ENCODE measurements around the gene SIRPD.

SIRPD gene

DNA sequence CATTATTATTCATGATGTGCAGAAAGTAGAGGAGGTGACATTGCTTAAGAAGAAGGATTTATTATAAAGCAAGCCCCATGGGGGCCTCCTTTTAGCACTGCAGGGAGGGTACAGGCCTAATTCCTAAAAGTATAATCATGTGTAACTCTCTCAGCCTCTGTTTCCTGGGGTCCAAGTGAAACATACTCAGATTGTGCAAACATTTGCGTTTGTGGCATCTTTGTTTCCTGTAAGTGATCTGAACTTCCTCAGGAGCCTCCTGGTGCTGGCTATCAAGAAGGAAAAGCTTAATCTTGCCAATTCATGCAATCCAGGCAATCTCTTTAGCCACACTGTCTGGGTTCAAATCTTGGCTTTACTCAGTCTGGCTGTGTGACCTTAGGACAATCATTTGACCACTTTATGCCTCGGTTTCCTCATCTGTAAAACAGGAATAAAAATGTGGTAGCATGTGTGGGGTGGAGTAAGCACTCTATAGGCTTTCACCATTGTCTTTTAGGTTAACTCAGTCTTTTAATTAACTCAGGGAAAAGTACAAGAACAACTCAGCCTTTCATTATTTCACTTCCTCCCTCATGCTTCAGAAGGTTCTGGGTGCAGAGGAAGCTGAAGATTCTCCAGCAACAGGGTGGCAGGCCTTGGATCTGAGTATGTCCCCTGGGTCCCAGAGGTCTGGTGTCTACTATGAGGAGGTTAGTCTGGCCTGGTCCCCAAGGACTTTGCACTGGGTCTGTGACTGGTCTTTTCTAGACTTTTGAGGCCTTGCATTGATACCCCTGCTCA, 65.5 kb downstream of the SIRPD start:
- DNase-seq: no peak

DNA sequence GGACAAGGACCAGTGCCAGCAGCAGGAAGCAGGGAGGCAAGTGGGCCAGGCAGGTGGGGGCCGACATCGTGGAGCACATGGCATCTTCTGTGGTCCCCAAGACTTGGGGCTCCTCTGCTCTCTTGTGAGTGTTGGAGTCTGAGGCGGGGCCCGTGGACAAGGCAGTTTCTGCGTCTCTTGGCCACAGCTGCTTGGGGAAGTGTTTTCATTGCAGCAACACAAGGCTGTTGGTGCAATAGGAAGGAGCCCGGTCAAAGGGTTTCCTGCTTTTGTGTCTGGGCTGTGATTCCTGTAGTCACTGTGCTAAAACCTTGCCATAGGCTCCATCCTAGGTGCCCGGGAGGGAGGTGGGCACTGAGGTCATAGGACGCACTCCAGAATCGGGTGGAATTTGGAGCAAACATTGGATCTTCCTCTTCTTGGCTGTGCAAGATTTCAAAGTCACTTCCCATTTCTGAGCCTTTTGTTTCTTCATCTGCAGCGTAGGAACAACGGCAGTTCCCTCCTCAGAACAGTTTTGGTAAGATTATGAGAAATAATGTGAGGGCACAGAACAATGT, 66.1 kb downstream of the SIRPD start, which contains the start of gene SIRPB2:
SIRPB2 (minus strand) TSS at position 140 of the 560 bp plus-strand sequence; CDS start at position 79, 61 bp downstream.
- DNase-seq: peak; percentile 13 to 45

DNA sequence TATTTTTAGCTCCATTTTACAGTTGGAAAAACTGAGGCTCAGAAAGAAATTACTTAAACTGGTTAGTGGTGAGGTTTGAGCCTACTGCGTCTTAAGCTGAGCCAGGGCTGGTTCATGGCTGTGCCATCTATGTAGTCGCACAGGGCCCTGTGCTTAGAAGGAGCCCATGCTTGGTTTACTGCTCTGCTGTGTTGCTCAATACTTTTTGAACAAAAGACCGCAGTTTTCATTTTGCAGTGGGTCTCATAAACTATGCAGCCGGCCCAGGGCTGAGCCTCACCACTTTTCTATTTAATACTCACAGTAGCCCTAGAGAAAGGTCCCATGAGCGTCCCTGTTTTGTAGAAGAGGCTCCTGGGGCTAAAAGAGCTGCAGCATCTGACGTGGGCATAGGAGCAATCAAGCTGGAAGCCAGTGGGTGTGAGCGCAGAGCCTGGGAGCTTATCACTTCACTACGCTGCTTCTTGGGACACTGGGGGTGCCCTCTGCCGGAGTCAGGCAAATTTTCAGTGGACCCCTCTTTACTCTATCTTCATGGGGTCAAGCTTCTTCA, 66.8 kb downstream of the SIRPD start:
- no peak for DNase-seq

DNA sequence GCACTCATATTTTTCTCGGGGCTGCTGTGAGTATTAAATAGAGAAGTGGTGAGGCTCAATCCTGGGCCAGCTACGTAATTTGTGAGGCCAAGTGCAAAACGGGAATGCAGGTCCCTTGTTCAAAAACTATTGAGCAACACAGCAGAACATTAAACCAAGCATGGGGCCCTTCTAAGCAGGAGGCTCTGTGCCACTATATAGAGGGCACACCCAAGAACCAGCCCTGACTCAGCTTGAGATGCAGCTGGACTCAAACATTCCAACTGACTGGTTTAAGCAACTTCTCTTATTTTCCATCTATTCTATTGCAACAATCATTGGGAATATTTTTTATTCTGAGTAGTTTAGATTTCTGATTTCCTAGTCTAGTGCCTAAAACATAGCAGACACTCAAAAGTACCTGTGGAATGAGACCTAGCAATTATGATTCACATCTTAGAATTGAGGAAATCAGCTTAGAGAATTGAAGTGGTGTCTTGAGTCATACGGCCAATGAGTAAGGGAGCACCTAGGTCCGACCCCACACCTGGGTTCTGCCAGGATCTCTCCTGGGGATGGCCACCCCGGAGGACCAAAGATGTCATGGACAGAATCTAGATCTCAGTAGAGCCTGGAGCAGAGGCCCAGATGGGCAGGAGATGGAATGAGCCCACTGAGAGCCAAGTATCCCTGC, 67.6 kb downstream of the SIRPD start:
- peak in 1 of 2 donors; percentile 13 for DNase-seq

DNA sequence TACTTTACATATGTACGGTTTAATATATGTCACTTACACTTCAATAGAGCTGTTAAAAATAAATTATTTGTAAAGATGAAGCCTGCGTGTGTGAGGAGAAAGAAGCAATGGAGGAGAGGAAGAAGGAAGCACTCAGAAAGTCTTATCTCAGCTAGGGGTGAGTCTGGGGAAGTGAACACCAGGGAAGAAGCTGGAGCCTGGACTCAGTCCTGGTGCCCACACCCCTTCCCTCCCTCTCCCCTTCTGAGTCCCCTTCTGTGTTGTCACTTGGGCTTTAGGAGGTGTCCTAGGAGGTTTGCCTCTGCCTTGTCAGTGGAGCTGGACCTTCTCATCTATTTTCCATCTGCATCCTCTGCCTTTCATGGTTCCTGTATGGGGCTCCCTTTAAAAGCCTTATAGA, 68.2 kb downstream of the SIRPD start:
- DNase-seq: no peak

DNA sequence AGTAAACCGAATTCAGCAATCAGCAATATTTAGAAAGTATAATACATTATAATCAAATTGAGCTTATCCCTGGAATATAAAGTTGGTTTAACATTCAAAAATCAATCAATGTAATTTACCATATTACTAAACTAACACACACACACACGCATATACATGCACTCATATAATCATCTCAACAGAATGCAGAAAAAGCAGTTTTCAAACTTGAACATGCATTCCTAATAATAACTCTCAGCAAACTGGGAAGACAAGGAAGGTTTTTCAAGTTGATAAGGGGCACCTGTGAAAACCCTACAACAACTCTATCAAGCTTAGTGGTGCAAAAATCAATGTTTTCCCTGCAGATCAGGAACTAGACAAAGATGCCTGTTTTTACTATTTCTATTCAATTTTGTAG, 70.9 kb downstream of the SIRPD start:
- no peak for DNase-seq

DNA sequence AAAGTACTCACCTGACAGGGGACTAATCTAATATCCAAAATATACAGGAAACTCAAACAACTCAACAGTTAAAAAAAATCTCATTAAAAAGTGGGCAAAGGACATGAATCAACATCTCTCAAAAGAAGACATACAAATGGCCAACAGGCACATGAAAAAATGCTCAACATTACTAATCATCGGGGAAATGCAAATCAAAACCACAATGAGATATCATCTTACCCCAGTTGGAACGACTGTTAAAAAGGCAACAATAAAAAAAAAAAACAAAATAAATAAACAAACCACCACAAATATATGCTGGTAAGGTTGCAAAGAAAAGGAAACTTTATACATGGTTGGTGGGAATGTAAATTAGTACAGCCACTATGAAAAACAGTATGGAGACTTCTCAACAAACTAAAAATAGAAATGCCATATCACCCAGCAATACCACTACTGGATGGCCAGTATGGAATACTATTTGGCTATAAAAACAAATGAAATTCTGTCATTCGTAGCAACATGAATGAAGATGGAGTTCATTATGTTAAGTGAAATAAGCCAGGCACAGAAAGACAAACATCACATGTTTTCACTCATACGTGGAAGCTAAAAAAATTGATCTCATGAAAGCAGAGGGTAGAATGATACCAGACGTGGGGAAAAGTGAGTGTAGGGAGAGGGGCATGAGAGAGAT, 72.9 kb downstream of the SIRPD start:
- DNase-seq: no peak

All from CD4-positive, alpha-beta T cell treated with Interferon alpha-2 for 1 hour (primary cell).